ENCODE measurements around the gene ALDH1A2.

Gene ALDH1A2

GRCh38 chr15:58109419-58109818, 43.9 kb upstream of the ALDH1A2 start:
- no peaks in the 10 kb centered on the region for H3K9me3 ChIP-seq (ENCODE audit: severe bottlenecking)
- H3K4me3 ChIP-seq (ENCODE audit: low read depth, low read length) = no peak overlapping the region
- no peaks in the 10 kb centered on the region for H3K27me3 ChIP-seq (ENCODE audit: insufficient read depth, low read depth, severe bottlenecking)
- TF ChIP-seq CTCF (IDR thresholded peaks at IDR 0.05; ENCODE audit: low read depth, low read length) = no peak
- H3K27ac ChIP-seq = no peak overlapping the region
- no peaks in the 10 kb centered on the region for H3K36me3 ChIP-seq
- no peak for DNase-seq

GRCh38 chr15:58108117-58108516, 42.6 kb upstream of the ALDH1A2 start:
- H3K27me3 ChIP-seq (ENCODE audit: insufficient read depth, low read depth, severe bottlenecking) = no peaks in the 10 kb centered on the region
- TF ChIP-seq CTCF (IDR thresholded peaks at IDR 0.05; ENCODE audit: low read depth, low read length) = no peak
- H3K36me3 ChIP-seq = no peaks in the 10 kb centered on the region
- no peak for DNase-seq
- H3K9me3 ChIP-seq (ENCODE audit: severe bottlenecking) = no peaks in the 10 kb centered on the region
- H3K27ac ChIP-seq = no peak overlapping the region
- H3K4me3 ChIP-seq (ENCODE audit: low read depth, low read length) = no peak overlapping the region

DNA sequence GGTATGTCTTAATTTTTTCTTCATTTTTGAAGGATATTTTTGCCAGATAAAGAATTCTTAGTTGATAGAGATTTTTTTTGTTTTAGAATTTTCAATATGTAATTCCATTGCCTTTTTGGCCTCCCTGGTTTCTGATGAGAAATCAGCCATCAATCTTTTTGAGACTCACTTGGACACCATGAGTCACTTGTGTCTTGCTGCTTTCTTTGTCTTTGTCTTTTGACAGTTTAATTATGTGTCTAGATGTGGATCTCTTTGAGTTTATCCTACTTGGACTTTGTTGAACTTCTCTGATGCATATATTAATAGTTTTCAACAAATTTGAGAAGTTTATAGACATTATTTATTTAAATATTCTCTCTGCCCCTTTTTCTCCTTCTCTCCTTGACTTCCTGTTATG, 38.0 kb upstream of the ALDH1A2 start:
- TF ChIP-seq CTCF (IDR thresholded peaks at IDR 0.05; ENCODE audit: low read depth, low read length) = no peak
- Histone ChIP-seq H3K9me3 (ENCODE audit: severe bottlenecking) (no peaks in the 10 kb centered on the region), H3K4me3 (ENCODE audit: low read depth, low read length) (no peak overlapping the region), H3K36me3 (no peaks in the 10 kb centered on the region), H3K27me3 (ENCODE audit: insufficient read depth, low read depth, severe bottlenecking) (no peaks in the 10 kb centered on the region), H3K27ac (no peak overlapping the region)
- no peak for DNase-seq

- no peaks in the 10 kb centered on the region for H3K36me3 ChIP-seq
- no peak for DNase-seq
Observed at GRCh38 chr15:58096529-58097084, 31.1 kb upstream of the ALDH1A2 start.

DNA sequence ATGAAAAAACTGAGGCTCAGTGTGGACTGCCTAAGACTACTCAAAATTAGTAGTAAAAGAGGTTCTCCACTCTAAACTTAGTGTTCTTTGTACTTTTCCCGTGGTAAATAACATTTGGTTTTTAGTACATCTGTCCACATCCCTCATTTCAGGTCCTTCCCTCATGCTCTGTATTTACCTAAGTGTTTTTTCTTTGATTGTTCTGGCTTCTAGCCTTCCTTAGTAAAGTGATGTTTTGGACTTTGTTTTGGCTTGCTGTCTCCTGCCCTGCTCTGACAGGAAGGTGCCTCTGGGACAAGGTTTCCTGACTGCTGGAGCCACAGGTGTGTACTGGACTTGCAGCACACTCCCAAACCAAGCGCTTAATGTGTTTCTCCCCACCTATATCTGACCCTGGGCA, 29.9 kb upstream of the ALDH1A2 start:
- H3K9me3 ChIP-seq (ENCODE audit: severe bottlenecking) = no peaks in the 10 kb centered on the region
- no peak for DNase-seq
- no peaks in the 10 kb centered on the region for H3K27me3 ChIP-seq (ENCODE audit: insufficient read depth, low read depth, severe bottlenecking)
- no peak overlapping the region for H3K27ac ChIP-seq
- no peaks in the 10 kb centered on the region for H3K36me3 ChIP-seq
- TF ChIP-seq CTCF (IDR thresholded peaks at IDR 0.05; ENCODE audit: low read depth, low read length) = no peak
- no peak overlapping the region for H3K4me3 ChIP-seq (ENCODE audit: low read depth, low read length)

More at GRCh38 chr15:58096529-58097084, 31.1 kb upstream of the ALDH1A2 start:
- no peak overlapping the region for H3K4me3 ChIP-seq (ENCODE audit: low read depth, low read length)
- no peak overlapping the region for H3K27ac ChIP-seq
- no peaks in the 10 kb centered on the region for H3K27me3 ChIP-seq (ENCODE audit: insufficient read depth, low read depth, severe bottlenecking)
- no peaks in the 10 kb centered on the region for H3K9me3 ChIP-seq (ENCODE audit: severe bottlenecking)
- TF ChIP-seq CTCF (IDR thresholded peaks at IDR 0.05; ENCODE audit: low read depth, low read length) = no peak

DNA sequence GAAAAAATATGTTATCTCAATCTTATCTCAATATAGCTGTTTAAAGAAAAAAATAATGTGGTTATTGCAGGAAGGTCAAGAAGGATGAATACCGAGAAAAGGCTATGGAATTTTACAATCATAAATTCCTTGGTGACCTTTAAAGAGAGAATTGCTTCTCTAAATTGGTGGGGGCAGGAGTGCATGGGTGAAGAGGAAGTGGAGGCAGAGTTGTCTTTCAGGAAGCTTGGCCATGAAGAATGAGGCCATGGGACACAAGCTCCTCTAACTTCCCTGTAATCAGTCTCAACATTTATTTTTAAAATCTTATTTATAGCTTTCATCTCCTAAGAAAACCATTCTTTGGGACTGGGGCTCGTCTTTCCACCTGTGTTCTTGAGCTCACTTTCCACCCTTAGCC, 22.4 kb upstream of the ALDH1A2 start:
- H3K27me3 ChIP-seq (ENCODE audit: insufficient read depth, low read depth, severe bottlenecking) = no peaks in the 10 kb centered on the region
- no peak overlapping the region for H3K4me3 ChIP-seq (ENCODE audit: low read depth, low read length)
- no peak for TF ChIP-seq CTCF (IDR thresholded peaks at IDR 0.05; ENCODE audit: low read depth, low read length)
- no peak for DNase-seq
- H3K36me3 ChIP-seq = no peaks in the 10 kb centered on the region
- no peaks in the 10 kb centered on the region for H3K9me3 ChIP-seq (ENCODE audit: severe bottlenecking)
- no peak overlapping the region for H3K27ac ChIP-seq
